ENCODE data around the gene RRP12.

GRCh38 chr10:97434055-97434454, 32.9 kb upstream of the RRP12 start:
- TF ChIP-seq, protein P1, sequence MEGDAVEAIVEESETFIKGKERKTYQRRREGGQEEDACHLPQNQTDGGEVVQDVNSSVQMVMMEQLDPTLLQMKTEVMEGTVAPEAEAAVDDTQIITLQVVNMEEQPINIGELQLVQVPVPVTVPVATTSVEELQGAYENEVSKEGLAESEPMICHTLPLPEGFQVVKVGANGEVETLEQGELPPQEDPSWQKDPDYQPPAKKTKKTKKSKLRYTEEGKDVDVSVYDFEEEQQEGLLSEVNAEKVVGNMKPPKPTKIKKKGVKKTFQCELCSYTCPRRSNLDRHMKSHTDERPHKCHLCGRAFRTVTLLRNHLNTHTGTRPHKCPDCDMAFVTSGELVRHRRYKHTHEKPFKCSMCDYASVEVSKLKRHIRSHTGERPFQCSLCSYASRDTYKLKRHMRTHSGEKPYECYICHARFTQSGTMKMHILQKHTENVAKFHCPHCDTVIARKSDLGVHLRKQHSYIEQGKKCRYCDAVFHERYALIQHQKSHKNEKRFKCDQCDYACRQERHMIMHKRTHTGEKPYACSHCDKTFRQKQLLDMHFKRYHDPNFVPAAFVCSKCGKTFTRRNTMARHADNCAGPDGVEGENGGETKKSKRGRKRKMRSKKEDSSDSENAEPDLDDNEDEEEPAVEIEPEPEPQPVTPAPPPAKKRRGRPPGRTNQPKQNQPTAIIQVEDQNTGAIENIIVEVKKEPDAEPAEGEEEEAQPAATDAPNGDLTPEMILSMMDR (IDR thresholded peaks at IDR 0.05), result no peak
- TF ChIP-seq EP300 (IDR thresholded peaks at IDR 0.05), result no peak
- no peak for TF ChIP-seq POLR2A (IDR thresholded peaks at IDR 0.05)
- TF ChIP-seq POLR2AphosphoS5 (IDR thresholded peaks at IDR 0.05), result no peak
